ENCODE results near the gene FGFRL1. TPM values are rescaled to one million over a fixed set of nuclear protein-coding genes. Genes with fewer than 3 reads are reported as not detected.
"Not testable (repeated sequence)": the region's sequence is repeated elsewhere in the genome, so short reads cannot be mapped to it uniquely, and the experiment has no call there.

FGFRL1 gene
- total RNA-seq, 1 donor from 2014 or later = 22.4 TPM

GRCh38 chr4:1050486-1051213 is 39.2 kb downstream of the FGFRL1 start:
- DNase-seq = peak; percentile 7
- Histone ChIP-seq H3K4me1 (peaks cover 16% of the 10 kb centered on the region), H3K27me3 (ENCODE audit: low read depth) (peaks cover 72% of the 10 kb centered on the region), H3K4me3 (no peak overlapping the region), H3K27ac (replicated peaks) (no peak overlapping the region), H3K36me3 (no peaks in the 10 kb centered on the region), H3K9me3 (replicated peaks) (no peaks in the 10 kb centered on the region)
- no peak for TF ChIP-seq CTCF (IDR thresholded peaks at IDR 0.05; ENCODE audit: borderline replicate concordance)
- intact Hi-C loops (cut with micrococcal nuclease) = no loop called here

- no peak overlapping the region for H3K27ac ChIP-seq (replicated peaks)
- H3K4me1 ChIP-seq = peaks cover 20% of the 10 kb centered on the region
- DNase-seq = no peak
- no peaks in the 10 kb centered on the region for H3K9me3 ChIP-seq (replicated peaks)
- H3K36me3 ChIP-seq = no peaks in the 10 kb centered on the region
- no peak overlapping the region for H3K4me3 ChIP-seq
- no peak for TF ChIP-seq CTCF (IDR thresholded peaks at IDR 0.05; ENCODE audit: borderline replicate concordance)
- intact Hi-C loops (cut with micrococcal nuclease) = no loop called here
- H3K27me3 ChIP-seq (ENCODE audit: low read depth) = peaks cover 79% of the 10 kb centered on the region
These were observed 40.0 kb downstream of the FGFRL1 start for GRCh38 chr4:1051472-1051871.

- peaks cover 82% of the 10 kb centered on the region for H3K27me3 ChIP-seq (ENCODE audit: low read depth)
- H3K4me3 ChIP-seq = no peak overlapping the region
- H3K36me3 ChIP-seq = no peaks in the 10 kb centered on the region
- DNase-seq = no peak
- no peak overlapping the region for H3K27ac ChIP-seq (replicated peaks)
- H3K9me3 ChIP-seq (replicated peaks) = no peaks in the 10 kb centered on the region
- TF ChIP-seq CTCF (IDR thresholded peaks at IDR 0.05; ENCODE audit: borderline replicate concordance) = no peak
- peaks cover 15% of the 10 kb centered on the region for H3K4me1 ChIP-seq
- intact Hi-C loops (cut with micrococcal nuclease) = no loop called here
These were observed 40.8 kb downstream of the FGFRL1 start for GRCh38 chr4:1052231-1052671.

- peak overlapping the region; percentile 40 for H3K4me3 ChIP-seq
- H3K36me3 ChIP-seq = no peaks in the 10 kb centered on the region
- H3K27me3 ChIP-seq (ENCODE audit: low read depth) = peaks cover 81% of the 10 kb centered on the region
- DNase-seq = no peak
- peaks cover 16% of the 10 kb centered on the region for H3K4me1 ChIP-seq
- H3K27ac ChIP-seq (replicated peaks) = no peak overlapping the region
- no peaks in the 10 kb centered on the region for H3K9me3 ChIP-seq (replicated peaks)
- TF ChIP-seq CTCF (IDR thresholded peaks at IDR 0.05; ENCODE audit: borderline replicate concordance) = no peak
- intact Hi-C loops (cut with micrococcal nuclease) = no loop called here
These were observed 41.7 kb downstream of the FGFRL1 start for GRCh38 chr4:1053080-1053661.

- H3K36me3 ChIP-seq; DNase-seq; H3K4me3 ChIP-seq; H3K27ac ChIP-seq (replicated peaks); intact Hi-C loops (cut with micrococcal nuclease); H3K9me3 ChIP-seq (replicated peaks): not testable (repeated sequence)
- H3K27me3 ChIP-seq (ENCODE audit: low read depth) = peaks cover 81% of the 10 kb centered on the region
- H3K4me1 ChIP-seq = peaks cover 23% of the 10 kb centered on the region
These were observed 42.5 kb downstream of the FGFRL1 start for GRCh38 chr4:1053891-1054290.

GRCh38 chr4:1054696-1055242 is 43.3 kb downstream of the FGFRL1 start:
- H3K27ac ChIP-seq (replicated peaks); H3K36me3 ChIP-seq; H3K4me3 ChIP-seq; intact Hi-C loops (cut with micrococcal nuclease); H3K9me3 ChIP-seq (replicated peaks); DNase-seq: not testable (repeated sequence)
- peaks cover 28% of the 10 kb centered on the region for H3K4me1 ChIP-seq
- peaks cover 79% of the 10 kb centered on the region for H3K27me3 ChIP-seq (ENCODE audit: low read depth)

- DNase-seq; H3K36me3 ChIP-seq; intact Hi-C loops (cut with micrococcal nuclease); H3K9me3 ChIP-seq (replicated peaks); H3K27ac ChIP-seq (replicated peaks): not testable (repeated sequence)
- Histone ChIP-seq H3K4me1 (peaks cover 28% of the 10 kb centered on the region), H3K4me3 (peak overlapping the region; percentile 40), H3K27me3 (ENCODE audit: low read depth) (peaks cover 77% of the 10 kb centered on the region)
These were observed 43.8 kb downstream of the FGFRL1 start for GRCh38 chr4:1055243-1055701.
